Lung (tissue), 12 donors: ENCODE data around the gene CHD9NB. TPM values are rescaled to one million over a fixed set of nuclear protein-coding genes. Genes with fewer than 3 reads are reported as not detected.

Source experiments
- ATAC-seq: fragments of 200-7000 bp; cut with Tn5 transposase; one replicate; pipeline ENCODE4 v1.9.1; 2020; ENCODE audit warnings: moderate number of reproducible peaks; ENCODE audit not compliant: insufficient read depth, low FRiP score
- DNase-seq, 3 donors: peaks; one replicate each; pipeline ENCODE4 v3.0.0-alpha.2; 2013 to 2017
- H3K27ac ChIP-seq, 2 donors: one replicate each; pipeline ENCODE4 v1.5.1; 2013; ENCODE audit warnings: mild to moderate bottlenecking in 2 of 2, moderate library complexity in 2 of 2, control low read depth in 1 of 2, inconsistent platforms in 1 of 2, low read depth in 1 of 2, low read length in 1 of 2
- H3K27me3 ChIP-seq, 3 donors: one replicate each; pipeline ENCODE4 v1.5.1; 2013; ENCODE audit warnings: low read length in 2 of 3; ENCODE audit not compliant: control insufficient read depth in 3 of 3, insufficient read depth in 3 of 3
- H3K36me3 ChIP-seq, 4 donors: one replicate each; pipeline ENCODE4 v1.5.1; 2013; ENCODE audit warnings: low read length in 4 of 4, mild to moderate bottlenecking in 1 of 4, moderate library complexity in 1 of 4; ENCODE audit not compliant: control insufficient read depth in 4 of 4, insufficient read depth in 4 of 4
- H3K4me1 ChIP-seq, 5 donors: one replicate each; pipeline ENCODE4 v1.5.1; 2013; ENCODE audit warnings: low read length in 5 of 5, mild to moderate bottlenecking in 2 of 5, moderate library complexity in 1 of 5; ENCODE audit not compliant: control insufficient read depth in 5 of 5, insufficient read depth in 5 of 5
- H3K4me3 ChIP-seq: one replicate; pipeline ENCODE4 v1.5.1; 2013; ENCODE audit warnings: mild to moderate bottlenecking, control low read depth, moderate library complexity
- H3K9ac ChIP-seq, 2 donors: one replicate each; pipeline ENCODE4 v1.5.1; 2013; ENCODE audit warnings: low read length in 2 of 2, control low read depth in 1 of 2; ENCODE audit not compliant: insufficient read depth in 1 of 2
- H3K9me3 ChIP-seq, 4 donors: one replicate each; pipeline ENCODE4 v1.5.1; 2013; ENCODE audit warnings: low read length in 3 of 4, mild to moderate bottlenecking in 1 of 4, moderate library complexity in 1 of 4; ENCODE audit not compliant: control insufficient read depth in 4 of 4, insufficient read depth in 3 of 4
- WGBS, 2 donors: extraction: QIAGEN DNeasy Blood & Tissue Kit; methylation state at CpG; one replicate each; pipeline ENCODE4 v1.1.7; 2013; 5-methylcytosine and 5-hydroxymethylcytosine counted together
- polyA plus RNA-seq, 2 donors: library from polyadenylated mRNA; stranded (reverse); fragments of 200-250 nt; gene quantifications; one replicate each; pipeline ENCODE4 v1.2.1, GENCODE V29; 2013
- total RNA-seq, 2 donors: library from RNA; depleted of rRNA in 1 of 2; stranded (reverse); fragments of >200 nt in 1 of 2; gene quantifications; one replicate each; pipeline ENCODE4 v1.2.1, GENCODE V29; 2014 to 2021
- TF ChIP-seq, protein P1 (sequence below): IDR thresholded peaks from 2 replicates; pipeline ENCODE4 v1.5.1; 2012; ENCODE audit warnings: mild to moderate bottlenecking; ENCODE audit errors: control extremely low read depth, extremely low read depth
- donor health status: control.
- donor health status: control.
- donor health status: Bipolar disorder and iron deficiency.
- donor health status: healthy.
- donor health status: DM: yes; HTN: yes; CAD: no.

CHD9NB gene
- total and polyA plus RNA-seq, 4 donors, result 19.8 to 34.8 (median 29.9) TPM

DNA sequence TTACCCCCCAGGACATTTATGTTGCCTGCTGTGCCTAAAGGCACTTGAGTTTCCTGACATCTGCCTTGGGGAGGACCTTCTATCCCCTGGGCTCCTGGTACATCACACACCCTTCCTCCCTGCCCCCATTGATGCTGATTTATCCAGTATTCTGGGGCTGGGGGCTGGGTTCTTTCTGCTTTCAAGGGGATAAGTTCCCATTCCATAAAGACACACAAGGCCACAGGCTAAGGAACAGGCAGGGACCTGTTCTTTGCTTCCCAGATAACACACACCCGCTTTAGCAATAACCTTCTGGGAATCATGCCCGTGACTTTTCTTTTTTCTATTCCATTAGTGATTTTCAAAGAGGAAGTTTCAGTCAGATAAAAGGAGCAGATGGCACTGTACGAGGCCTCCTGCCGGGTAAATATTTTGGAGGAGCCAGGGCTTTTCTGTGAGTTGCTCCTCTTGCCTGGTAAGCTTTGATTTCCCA is 32.7 kb upstream of the CHD9NB start:
- Histone ChIP-seq H3K4me3 (no peak overlapping the region), H3K9ac (peak overlapping the region in 1 of 2 donors; percentile 34), H3K9me3 (no peaks in the 10 kb centered on the region), H3K27me3 (no peaks in the 10 kb centered on the region), H3K4me1 (peaks cover 11 to 50% (median 23%) of the 10 kb centered on the region in 5 donors), H3K36me3 (no peaks in the 10 kb centered on the region), H3K27ac (peak overlapping the region; percentile 65 to 69)
- TF ChIP-seq, protein P1, sequence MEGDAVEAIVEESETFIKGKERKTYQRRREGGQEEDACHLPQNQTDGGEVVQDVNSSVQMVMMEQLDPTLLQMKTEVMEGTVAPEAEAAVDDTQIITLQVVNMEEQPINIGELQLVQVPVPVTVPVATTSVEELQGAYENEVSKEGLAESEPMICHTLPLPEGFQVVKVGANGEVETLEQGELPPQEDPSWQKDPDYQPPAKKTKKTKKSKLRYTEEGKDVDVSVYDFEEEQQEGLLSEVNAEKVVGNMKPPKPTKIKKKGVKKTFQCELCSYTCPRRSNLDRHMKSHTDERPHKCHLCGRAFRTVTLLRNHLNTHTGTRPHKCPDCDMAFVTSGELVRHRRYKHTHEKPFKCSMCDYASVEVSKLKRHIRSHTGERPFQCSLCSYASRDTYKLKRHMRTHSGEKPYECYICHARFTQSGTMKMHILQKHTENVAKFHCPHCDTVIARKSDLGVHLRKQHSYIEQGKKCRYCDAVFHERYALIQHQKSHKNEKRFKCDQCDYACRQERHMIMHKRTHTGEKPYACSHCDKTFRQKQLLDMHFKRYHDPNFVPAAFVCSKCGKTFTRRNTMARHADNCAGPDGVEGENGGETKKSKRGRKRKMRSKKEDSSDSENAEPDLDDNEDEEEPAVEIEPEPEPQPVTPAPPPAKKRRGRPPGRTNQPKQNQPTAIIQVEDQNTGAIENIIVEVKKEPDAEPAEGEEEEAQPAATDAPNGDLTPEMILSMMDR, result no peak
- WGBS, 2 donors, result 18 to 30% methylated on average over 4 of the region's 4 CpGs
- no peak for ATAC-seq
- peak; percentile 37 to 85 (median 83) for DNase-seq

DNA sequence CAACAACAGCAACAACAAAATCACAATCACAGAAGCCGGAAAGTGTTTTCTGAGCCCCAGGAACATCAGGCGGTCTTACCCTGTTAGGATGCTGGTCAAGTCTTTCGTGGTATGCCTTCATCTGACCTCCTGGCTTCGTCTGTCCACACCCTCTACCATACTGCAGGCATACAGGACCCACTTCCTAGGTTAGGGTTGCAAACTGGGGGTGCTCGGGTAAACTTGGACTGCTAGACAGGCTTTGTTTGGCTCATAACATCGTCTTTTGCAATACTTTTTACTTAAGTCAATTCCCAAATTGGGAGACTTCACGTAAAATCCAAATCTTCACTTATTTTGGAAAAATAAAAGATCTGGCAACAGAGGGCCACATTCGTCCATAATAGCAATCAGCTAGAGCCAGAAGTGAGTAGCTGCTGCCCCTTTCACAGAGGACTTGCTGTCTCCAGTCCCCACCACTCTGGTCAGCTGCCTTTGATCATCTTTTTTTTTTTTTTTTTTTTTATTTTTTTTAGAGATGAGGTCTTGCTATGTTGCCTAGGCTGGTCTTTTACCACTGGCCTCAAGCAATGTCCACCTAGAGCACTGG is 32.1 kb upstream of the CHD9NB start:
- Histone ChIP-seq H3K9me3 (no peaks in the 10 kb centered on the region), H3K36me3 (no peaks in the 10 kb centered on the region), H3K27ac (peak overlapping the region in 1 of 2 donors; percentile 73), H3K9ac (peak overlapping the region in 1 of 2 donors; percentile 34), H3K27me3 (no peaks in the 10 kb centered on the region), H3K4me3 (no peak overlapping the region), H3K4me1 (peaks cover 11 to 50% (median 21%) of the 10 kb centered on the region in 5 donors)
- DNase-seq (peak in 2 of 3 donors; percentile 59 to 62), ATAC-seq (no peak)
- TF ChIP-seq, protein P1, result no peak
- 85 to 87% methylated on average over 8 of the region's 8 CpGs for WGBS, 2 donors

DNA sequence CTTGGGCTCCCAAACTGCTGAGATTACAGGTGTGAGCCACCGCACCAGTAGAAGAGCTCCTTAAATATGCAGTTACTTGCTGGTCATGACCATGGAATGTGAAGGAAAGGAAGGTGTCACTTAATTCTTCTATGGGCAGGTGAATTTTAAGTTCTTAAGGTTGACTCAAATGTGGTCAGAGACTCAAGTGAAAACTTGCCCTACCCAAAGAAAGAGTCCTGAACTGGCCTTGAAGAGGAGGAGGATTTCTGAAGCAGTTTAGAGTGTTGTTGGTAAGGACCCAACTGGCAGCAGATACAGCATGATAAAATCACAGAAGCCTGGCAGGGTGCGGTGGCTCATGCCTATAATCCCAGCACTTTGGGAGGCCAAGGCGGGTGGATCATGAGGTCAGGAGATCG is 31.4 kb upstream of the CHD9NB start:
- ATAC-seq (peak; percentile 42), DNase-seq (no peak)
- H3K27ac ChIP-seq, result peak overlapping the region in 1 of 2 donors; percentile 43
- H3K9me3 ChIP-seq, result no peaks in the 10 kb centered on the region
- H3K36me3 ChIP-seq, result no peaks in the 10 kb centered on the region
- 71 to 89% methylated on average over 4 of the region's 4 CpGs for WGBS, 2 donors
- no peak overlapping the region for H3K9ac ChIP-seq
- TF ChIP-seq, protein P1, result no peak
- H3K27me3 ChIP-seq, result no peaks in the 10 kb centered on the region
- no peak overlapping the region for H3K4me3 ChIP-seq
- peaks cover 7 to 51% (median 17%) of the 10 kb centered on the region in 5 donors for H3K4me1 ChIP-seq

DNA sequence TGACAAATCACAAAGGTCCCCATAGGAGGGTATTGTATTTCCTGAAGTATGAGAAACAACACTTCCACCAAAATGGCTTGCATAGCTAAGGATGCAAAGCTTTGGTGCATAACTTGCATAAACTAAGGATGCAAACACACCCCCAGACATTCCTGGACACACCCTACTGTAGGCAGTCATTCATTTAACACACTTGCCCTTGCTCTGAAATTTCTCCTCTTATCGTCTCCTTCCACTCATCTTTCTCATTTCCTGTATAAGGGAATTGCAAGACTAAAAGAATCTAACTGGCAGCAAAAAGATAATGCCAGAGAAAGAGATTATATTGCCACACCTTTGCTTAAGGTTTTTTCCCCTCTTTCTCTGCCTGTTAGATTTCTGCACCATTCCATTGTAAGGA is 30.4 kb upstream of the CHD9NB start:
- no peak for DNase-seq
- ATAC-seq, result no peak
- H3K9me3 ChIP-seq, result no peaks in the 10 kb centered on the region
- peaks cover 7 to 51% (median 19%) of the 10 kb centered on the region in 5 donors for H3K4me1 ChIP-seq
- H3K27me3 ChIP-seq, result no peaks in the 10 kb centered on the region
- no peak overlapping the region for H3K9ac ChIP-seq
- no peak overlapping the region for H3K27ac ChIP-seq
- H3K36me3 ChIP-seq, result no peaks in the 10 kb centered on the region
- H3K4me3 ChIP-seq, result no peak overlapping the region
- 44 to 54% methylated on average over 1 of the region's 1 CpG for WGBS, 2 donors
- TF ChIP-seq, protein P1, result no peak
